Left colon (tissue), 2 donors: ENCODE measurements around the gene KRTAP21-2. TPM values are rescaled to one million over a fixed set of nuclear protein-coding genes. Genes with fewer than 3 reads are reported as not detected.
"Not testable (repeated sequence)": the region's sequence is repeated elsewhere in the genome, so short reads cannot be mapped to it uniquely, and the experiment has no call there.

ENCODE experiments used
- ATAC-seq: fragments of 200-7000 bp; cut with Tn5 transposase; one replicate; pipeline ENCODE4 v1.9.1; 2020; ENCODE audit warnings: mild to moderate bottlenecking, moderate library complexity
- DNase-seq, 2 donors: peaks; one replicate each; pipeline ENCODE4 v3.0.0-alpha.2; 2020
- intact Hi-C, 2 donors: fragments of 100-400 bp; cut with DNase I in 1 of 2; cut with micrococcal nuclease in 1 of 2; formaldehyde crosslinking; loops; one replicate each; pipeline versions ENCODE4 v1.11.2 to v1.14.0; 2022; cut with DNase I, micrococcal nuclease
- long read RNA-seq: library from polyadenylated mRNA; unstranded; transcript quantifications from one replicate; pipeline ENCODE4 v2.0.0, GENCODE V29; 2021
- total RNA-seq, 2 donors: library from RNA; stranded (reverse); fragmentation: NEBNext Ultra II Directional; extraction: Animal tissue kit (Norgen Biotek cat#: 25700); gene quantifications; one replicate each; pipeline ENCODE4 v1.2.1, GENCODE V29; 2021
- donor health status: DM: no; HTN: no; CAD: no.
- donor health status: DM: yes; HTN: yes; CAD: no.

The KRTAP21-2 gene
- total RNA-seq: not detected
- long read RNA-seq: 0 reads

- ATAC-seq: no peak
- no peak for DNase-seq
- intact Hi-C loops: no loop called here
Measured at GRCh38 chr21:30747159-30747558, at the start of gene KRTAP21-2. Gene KRTAP21-2, minus strand, starts transcription at chr21:30747259. Its CDS starts 57 bp downstream, at chr21:30747202.

GRCh38 chr21:30793581-30794314 lies 46.7 kb upstream of the KRTAP21-2 start:
- no peak for ATAC-seq
- DNase-seq: no peak
- intact Hi-C loops: no loop called here

- intact Hi-C loops: no loop called here
- DNase-seq (no peak), ATAC-seq (no peak)
Measured at GRCh38 chr21:30779249-30779648, 32.2 kb upstream of the KRTAP21-2 start.

- intact Hi-C loops: no loop called here
- ATAC-seq (no peak), DNase-seq (no peak)
Measured at GRCh38 chr21:30769724-30770431, 22.8 kb upstream of the KRTAP21-2 start.

GRCh38 chr21:30760776-30761175 lies 13.7 kb upstream of the KRTAP21-2 start:
- intact Hi-C loops: no loop called here
- ATAC-seq: no peak

GRCh38 chr21:30758306-30758705 lies 11.2 kb upstream of the KRTAP21-2 start:
- DNase-seq: no peak
- intact Hi-C loops: loop anchor here in 1 of 2 donors (10.0 kb wide), 1 partner anchor 56 kb away; the partner anchor contains the start of gene KRTAP8-1
- ATAC-seq: no peak

More at GRCh38 chr21:30760776-30761175, 13.7 kb upstream of the KRTAP21-2 start:
- no peak for DNase-seq

- DNase-seq, ATAC-seq: not testable (repeated sequence)
- intact Hi-C loops: loop anchor here in 1 of 2 donors (10.0 kb wide), 1 partner anchor 59 kb away; the partner anchor contains the start of gene KRTAP8-1
Measured at GRCh38 chr21:30755328-30755727, 8.3 kb upstream of the KRTAP21-2 start, which contains the start of gene KRTAP21-1. Gene KRTAP21-1, minus strand, starts transcription at chr21:30755428. Its CDS starts 50 bp downstream, at chr21:30755378.

GRCh38 chr21:30740462-30740861 lies 6.6 kb downstream of the KRTAP21-2 start:
- intact Hi-C loops: no loop called here
- DNase-seq (no peak), ATAC-seq (no peak)

GRCh38 chr21:30733026-30733425 lies 14.0 kb downstream of the KRTAP21-2 start:
- no peak for DNase-seq
- intact Hi-C loops: no loop called here
- no peak for ATAC-seq

- DNase-seq (no peak), ATAC-seq (no peak)
- intact Hi-C loops: no loop called here
Measured at GRCh38 chr21:30726726-30727125, 20.3 kb downstream of the KRTAP21-2 start.

GRCh38 chr21:30719401-30719800 lies 27.7 kb downstream of the KRTAP21-2 start:
- intact Hi-C loops: no loop called here
- ATAC-seq (no peak), DNase-seq (no peak)

- intact Hi-C loops: no loop called here
- ATAC-seq (no peak), DNase-seq (no peak)
Measured at GRCh38 chr21:30718239-30718909, 28.7 kb downstream of the KRTAP21-2 start, which contains the start of gene KRTAP21-3. Gene KRTAP21-3, minus strand, starts transcription at chr21:30718777. Its CDS starts 18 bp downstream, at chr21:30718759.

- DNase-seq: no peak
- intact Hi-C loops: no loop called here
- ATAC-seq: no peak
Measured at GRCh38 chr21:30717105-30717504, 30.0 kb downstream of the KRTAP21-2 start.

GRCh38 chr21:30714946-30715345 lies 32.1 kb downstream of the KRTAP21-2 start:
- ATAC-seq (no peak), DNase-seq (no peak)
- intact Hi-C loops: no loop called here

- DNase-seq (no peak), ATAC-seq (no peak)
- intact Hi-C loops: no loop called here
Measured at GRCh38 chr21:30714456-30714855, 32.6 kb downstream of the KRTAP21-2 start.

GRCh38 chr21:30713766-30714165 lies 33.3 kb downstream of the KRTAP21-2 start:
- ATAC-seq (no peak), DNase-seq (no peak)
- intact Hi-C loops: no loop called here

- no peak for ATAC-seq
- intact Hi-C loops: no loop called here
Measured at GRCh38 chr21:30710499-30710898, 36.6 kb downstream of the KRTAP21-2 start.

GRCh38 chr21:30707409-30707808 lies 39.6 kb downstream of the KRTAP21-2 start:
- no peak for DNase-seq
- no peak for ATAC-seq
- intact Hi-C loops: no loop called here

More at GRCh38 chr21:30710499-30710898, 36.6 kb downstream of the KRTAP21-2 start:
- no peak for DNase-seq
